Central memory CD4-positive, alpha-beta T cell (primary cell): ENCODE measurements around the gene SPEF1.

ENCODE experiments used
- DNase-seq: peaks from one replicate; pipeline ENCODE4 v3.0.0; 2022

Gene SPEF1

DNA sequence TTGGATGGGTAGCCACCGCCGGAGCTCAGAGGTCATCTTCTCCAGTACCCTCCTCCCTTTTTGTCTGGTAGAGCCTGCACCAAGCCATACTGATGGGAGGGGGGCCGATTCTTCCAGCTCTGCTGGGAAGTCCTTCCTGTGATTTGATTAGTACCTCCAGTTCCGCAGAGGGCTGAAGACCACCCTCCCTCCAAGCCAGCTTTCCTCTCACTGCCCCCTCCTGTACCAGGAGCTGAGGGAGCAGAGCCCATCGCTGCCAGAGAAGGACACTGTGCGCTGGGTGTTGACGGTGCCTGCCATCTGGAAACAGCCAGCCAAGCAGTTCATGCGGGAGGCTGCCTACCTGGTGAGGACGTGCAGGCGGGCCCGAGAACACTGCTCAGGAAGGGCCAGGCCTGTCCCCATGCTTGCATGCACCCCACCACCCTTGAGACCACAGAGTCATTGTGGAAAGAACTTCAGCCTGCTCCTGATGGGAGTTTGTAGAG is 35.5 kb downstream of the SPEF1 start:
- DNase-seq, result no peak

DNA sequence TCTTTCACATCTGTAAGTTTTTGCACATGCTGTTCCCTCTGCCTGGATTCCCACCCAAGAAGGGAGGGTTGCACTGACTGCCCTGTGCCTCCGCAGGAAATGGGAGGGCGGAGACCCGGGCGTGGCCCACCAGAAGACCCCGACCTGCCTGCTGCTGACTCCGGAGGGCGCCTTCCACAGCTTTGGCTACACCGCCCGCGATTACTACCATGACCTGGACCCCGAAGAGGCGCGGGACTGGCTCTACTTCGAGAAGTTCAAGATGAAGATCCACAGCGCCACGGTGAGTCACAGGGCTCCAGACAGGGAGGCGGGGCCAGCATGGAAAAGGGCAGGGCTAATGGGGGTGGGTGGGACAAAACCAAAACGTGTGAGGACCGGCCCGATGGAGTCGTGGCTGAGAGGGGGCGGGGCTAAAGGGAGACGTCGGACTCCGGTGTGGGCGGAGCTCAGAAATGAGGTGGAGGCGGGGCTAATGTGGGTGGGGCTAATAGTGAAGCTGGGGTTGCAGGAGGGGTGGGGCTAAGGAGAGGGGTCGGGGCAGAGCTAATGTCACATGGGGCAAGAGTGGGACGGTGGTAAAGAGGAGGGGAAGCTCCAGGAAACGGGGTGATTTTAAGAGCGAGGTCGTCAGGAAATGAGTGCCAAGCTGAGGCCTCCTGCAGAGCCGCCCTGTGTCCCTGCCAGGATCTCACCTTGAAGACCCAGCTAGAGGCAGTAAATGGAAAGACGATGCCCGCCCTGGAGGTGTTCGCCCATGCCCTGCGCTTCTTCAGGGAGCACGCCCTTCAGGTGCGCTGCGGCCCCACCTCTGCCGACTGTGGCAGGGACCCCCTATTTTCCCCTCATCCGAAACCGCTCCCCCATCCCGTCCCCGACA is 36.2 kb downstream of the SPEF1 start:
- peak; percentile 71 for DNase-seq

DNA sequence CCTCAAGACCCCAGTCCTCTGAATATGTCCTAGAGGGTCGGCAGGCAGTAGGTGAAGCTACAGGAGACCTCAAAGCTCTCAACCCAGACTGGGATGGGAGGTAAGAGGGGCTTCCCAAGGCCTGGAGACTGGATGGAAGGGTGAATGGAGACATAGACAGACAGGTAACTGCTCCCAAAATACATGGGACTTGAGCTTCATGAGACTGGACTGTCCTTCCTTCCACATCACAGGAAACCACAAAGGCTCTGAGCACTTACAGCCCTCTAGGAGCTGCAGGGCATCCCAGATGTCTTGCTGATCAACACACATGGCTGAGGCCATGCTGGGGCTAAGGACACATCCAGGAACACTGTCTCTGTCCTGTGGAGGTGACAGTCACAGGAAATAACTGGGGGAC is 37.2 kb downstream of the SPEF1 start:
- no peak for DNase-seq

DNA sequence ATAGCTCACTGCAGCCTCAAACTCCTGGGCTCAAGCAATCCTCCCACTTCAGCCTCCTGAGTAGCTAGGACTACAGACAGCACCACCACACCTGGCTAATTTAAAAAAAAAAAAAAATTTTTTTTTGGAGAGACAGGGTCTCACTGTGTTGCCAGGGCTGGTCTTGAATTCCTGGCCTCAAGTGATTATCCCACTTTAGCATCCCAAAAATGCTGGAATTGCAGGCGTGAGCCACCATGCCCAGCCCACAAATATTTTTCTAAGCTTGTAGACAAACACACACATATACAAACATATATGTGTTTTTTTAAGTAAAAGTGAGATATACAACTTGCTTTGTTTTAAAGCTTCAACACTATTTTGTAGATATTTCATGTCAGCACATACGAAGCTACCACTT is 38.0 kb downstream of the SPEF1 start:
- DNase-seq, result no peak

GRCh38 chr20:3741836-3742458 is 39.3 kb downstream of the SPEF1 start:
- no peak for DNase-seq

- DNase-seq, result no peak
Measured at GRCh38 chr20:3740615-3741301, 40.5 kb downstream of the SPEF1 start.

- no peak for DNase-seq
Measured at GRCh38 chr20:3739926-3740451, 41.3 kb downstream of the SPEF1 start.

- no peak for DNase-seq
Measured at GRCh38 chr20:3739054-3739925, 42.0 kb downstream of the SPEF1 start.

DNA sequence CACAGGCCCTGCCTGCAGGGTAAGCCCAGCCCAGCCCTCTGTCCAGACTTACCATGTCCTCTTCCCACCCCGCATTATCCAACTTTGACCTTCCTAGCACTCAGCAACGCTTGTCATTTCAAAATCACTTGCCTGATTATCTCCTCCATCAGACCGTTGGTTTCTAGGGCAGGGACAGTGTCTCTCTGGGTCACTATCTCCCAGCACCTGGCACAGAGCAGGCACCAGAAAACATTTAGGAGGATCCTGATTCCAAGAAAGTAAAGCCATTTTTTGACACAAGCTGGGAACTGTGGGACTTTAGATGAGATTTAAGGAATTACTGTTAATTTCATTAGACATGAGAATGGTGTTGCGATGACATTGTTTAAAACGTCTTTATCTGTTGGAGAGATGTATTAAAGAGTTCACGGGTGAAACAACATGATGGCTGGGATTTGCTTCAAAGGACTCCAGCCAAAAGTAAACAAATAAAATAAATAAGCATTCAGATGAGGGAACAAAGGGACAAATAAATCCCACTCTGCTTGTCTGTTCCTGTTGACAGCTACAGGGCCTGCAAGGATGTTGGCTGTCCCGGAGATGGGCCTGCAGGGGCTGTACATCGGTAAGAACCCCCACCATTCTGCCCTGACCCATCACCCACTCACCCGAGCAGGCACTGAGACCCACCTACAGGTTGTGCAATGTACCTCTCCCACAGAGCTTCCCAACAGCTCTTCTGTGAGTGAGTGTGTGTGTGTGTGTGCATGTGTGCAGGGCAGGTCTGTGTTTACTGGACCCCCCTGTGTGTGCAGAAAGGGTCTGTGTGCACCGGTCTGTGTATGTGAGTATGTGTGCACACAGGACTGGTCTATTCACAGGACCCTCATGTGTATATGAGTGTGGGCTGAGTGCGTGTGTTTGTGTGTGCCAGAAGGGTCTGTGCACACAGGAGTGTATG is 42.9 kb downstream of the SPEF1 start:
- DNase-seq, result no peak

DNA sequence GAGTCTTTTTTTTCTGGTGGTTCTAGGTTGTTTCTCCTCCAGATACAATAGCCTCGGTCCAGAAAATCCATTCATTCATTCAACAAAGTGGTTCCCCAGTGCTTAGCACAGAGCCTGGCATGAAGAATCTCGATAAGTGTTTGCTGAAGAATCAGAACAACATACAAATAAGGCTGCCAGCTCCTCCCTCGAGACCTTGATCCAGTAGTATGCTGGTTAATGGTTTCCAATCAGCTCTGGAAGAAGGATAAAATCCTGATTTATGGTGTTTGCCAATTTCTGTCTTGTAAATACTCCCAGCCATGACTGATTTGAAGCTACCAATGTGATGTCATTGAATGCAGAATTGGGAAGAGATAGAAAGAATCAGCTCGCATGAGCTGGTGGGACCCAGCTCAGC is 45.5 kb downstream of the SPEF1 start:
- no peak for DNase-seq

- no peak for DNase-seq
Measured at GRCh38 chr20:3734111-3734843, 47.0 kb downstream of the SPEF1 start.

GRCh38 chr20:3733119-3733995 is 47.9 kb downstream of the SPEF1 start:
- no peak for DNase-seq

DNA sequence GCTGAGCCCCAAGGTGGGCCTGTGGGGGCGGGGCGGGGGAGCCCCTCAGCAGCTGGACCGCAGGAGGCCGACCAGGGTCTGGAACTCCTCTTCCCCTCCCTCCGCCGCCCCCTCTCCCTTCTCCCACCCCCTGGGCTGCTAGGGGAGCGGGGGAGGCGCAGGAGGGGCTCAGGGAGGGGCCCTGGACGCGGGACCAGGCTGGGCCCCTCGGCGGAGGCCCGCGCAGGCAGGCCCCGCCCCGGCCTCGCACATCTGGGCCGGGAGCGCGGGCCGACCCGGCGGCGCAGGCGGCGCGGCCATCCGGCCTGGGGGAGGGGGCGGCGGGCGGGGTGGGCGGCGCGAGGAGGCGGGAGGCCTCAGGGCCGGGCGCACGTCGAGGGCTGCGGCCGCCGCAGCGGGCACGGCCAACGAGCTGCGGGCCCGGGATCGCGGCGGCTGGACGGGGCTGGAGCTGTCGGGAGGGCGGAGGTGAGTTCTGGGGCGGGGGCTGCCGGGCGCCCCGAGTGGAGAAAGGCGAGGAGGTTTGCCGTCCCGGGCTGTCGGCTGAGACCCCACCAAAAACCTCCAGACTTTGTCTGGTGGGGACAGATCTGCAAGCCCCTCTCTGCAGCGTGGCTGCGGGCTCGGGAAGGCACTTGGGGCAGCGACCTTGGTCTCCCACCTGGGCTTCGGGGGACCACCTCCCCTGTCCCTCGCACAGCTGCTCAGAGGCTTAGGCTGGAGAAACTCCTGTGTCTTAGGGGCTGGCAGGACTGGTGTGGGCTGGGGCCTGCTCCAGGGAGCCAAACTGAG is 48.7 kb downstream of the SPEF1 start, which contains the start of gene HSPA12B:
Gene HSPA12B (plus strand): TSS at position 359 of the 792 bp plus-strand sequence. CDS start 5,990 bp downstream, outside the sequence.
- no peak for DNase-seq

DNA sequence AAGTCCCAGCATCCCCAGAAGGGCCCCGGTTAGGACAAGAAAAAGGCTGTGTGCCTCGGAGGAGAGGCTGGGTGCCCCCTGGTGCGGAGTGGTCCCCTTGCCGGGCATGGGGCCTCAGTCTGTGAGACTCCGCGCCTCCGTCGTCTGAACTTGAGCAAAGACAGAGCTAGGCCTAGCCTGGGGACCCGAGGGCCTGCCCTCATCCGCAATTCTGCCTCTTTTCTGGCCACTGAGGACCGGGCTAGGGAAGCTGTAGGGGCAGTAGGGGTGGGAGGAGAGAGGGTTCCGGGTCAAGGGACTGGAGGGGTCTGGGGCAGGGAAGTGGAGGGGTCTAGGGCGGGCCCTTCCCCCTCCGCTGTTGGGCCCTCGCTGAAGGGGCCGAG is 49.3 kb downstream of the SPEF1 start:
- DNase-seq, result no peak

GRCh38 chr20:3730803-3731672 is 50.2 kb downstream of the SPEF1 start:
- no peak for DNase-seq

GRCh38 chr20:3729811-3730540 is 51.3 kb downstream of the SPEF1 start:
- no peak for DNase-seq

DNA sequence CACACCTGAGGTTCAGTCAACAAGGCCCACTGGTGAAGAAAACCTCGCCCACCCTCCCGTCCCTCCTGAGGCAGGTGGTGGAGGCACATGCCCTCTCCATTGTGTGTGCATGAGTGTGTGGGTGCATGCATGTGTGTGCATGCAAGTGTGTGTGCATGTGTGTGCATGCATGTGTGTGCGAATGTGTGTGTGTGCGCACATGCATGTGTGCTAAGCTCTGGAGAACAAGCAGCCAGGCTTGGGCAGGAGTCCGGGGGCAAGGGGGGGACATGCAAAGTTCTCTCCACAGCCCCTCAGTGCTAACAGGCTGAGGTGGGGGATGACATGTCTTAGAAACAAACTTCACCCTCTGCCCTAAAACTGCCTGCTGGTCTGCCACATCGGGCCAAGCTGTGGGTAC is 51.9 kb downstream of the SPEF1 start:
- DNase-seq, result no peak
